HEK293 (cell line): Measurements from ENCODE around the gene FREM3.

Experiments used
- CTCF ChIA-PET: fragments of 350-600 bp; formaldehyde crosslinking; extraction: SDS; loops from one replicate; lab custom pipeline; 2021; ENCODE audit warnings: antibody characterized with exemption; lab: Yijun Ruan, JAX
- POLR2A ChIA-PET: fragments of 300-600 bp; formaldehyde crosslinking; extraction: SDS; loops from one replicate; lab custom pipeline; 2020; ENCODE audit warnings: antibody characterized with exemption, inconsistent platforms; lab: Yijun Ruan, JAX
- H3K27ac ChIP-seq: fragments of 200-500 bp; sonication (Bioruptor generic); 2 replicates; pipeline ENCODE4 v1.5.1; 2014; ENCODE audit warnings: low read depth, low read length, control low read depth, inconsistent platforms; ENCODE audit errors: extremely low read depth
- H3K36me3 ChIP-seq, 2 experiments: fragments of 200-500 bp in 1 of 2; sonication (Bioruptor generic) in 1 of 2; 1 replicate in 1 of 2; 2 replicates in 1 of 2; pipeline ENCODE4 v1.5.1; 2014 to 2017; ENCODE audit warnings: inconsistent platforms in 2 of 2, low read length in 2 of 2; ENCODE audit not compliant: control insufficient read depth in 2 of 2, insufficient read depth in 1 of 2
- H3K4me1 ChIP-seq: fragments of 200-500 bp; sonication (Bioruptor generic); 2 replicates; pipeline ENCODE4 v1.5.1; 2014; ENCODE audit warnings: mild to moderate bottlenecking, low read length, inconsistent platforms; ENCODE audit not compliant: control insufficient read depth, insufficient read depth
- H3K4me3 ChIP-seq: 2 replicates; pipeline ENCODE4 v1.5.1; 2011; ENCODE audit warnings: low read depth, mild to moderate bottlenecking, control low read depth, low read length, moderate library complexity
- H3K9me3 ChIP-seq: fragments of 200-500 bp; sonication (Bioruptor generic); 2 replicates; pipeline ENCODE4 v1.5.1; 2014; ENCODE audit warnings: low read depth, low read length, inconsistent platforms; ENCODE audit not compliant: control insufficient read depth, insufficient read depth
- INSM2 ChIP-seq: fragments of 450-650 bp; formaldehyde crosslinking; IDR thresholded peaks from 2 replicates; pipeline ENCODE4 v1.5.1; 2016; ENCODE audit warnings: missing biosample characterization, missing genetic modification characterization
- OSR2 ChIP-seq: fragments of 450-650 bp; formaldehyde crosslinking; IDR thresholded peaks from 2 replicates; pipeline ENCODE4 v1.5.1; 2016; ENCODE audit warnings: missing biosample characterization, missing genetic modification characterization
- TSHZ1 ChIP-seq: fragments of 450-650 bp; formaldehyde crosslinking; IDR thresholded peaks from 2 replicates; pipeline ENCODE4 v1.5.1; 2016; ENCODE audit warnings: missing biosample characterization, missing genetic modification characterization, borderline replicate concordance
- ZBTB26 ChIP-seq: fragments of 450-650 bp; formaldehyde crosslinking; optimal IDR thresholded peaks from 2 replicates; pipeline ENCODE3; 2016; ENCODE audit warnings: missing biosample characterization, mild to moderate bottlenecking, missing genetic modification characterization
- ZBTB48 ChIP-seq: fragments of 450-650 bp; formaldehyde crosslinking; IDR thresholded peaks from 2 replicates; pipeline ENCODE4 v1.5.1; 2016; ENCODE audit warnings: missing biosample characterization, missing genetic modification characterization
- ZBTB6 ChIP-seq: fragments of 450-650 bp; formaldehyde crosslinking; IDR thresholded peaks from 2 replicates; pipeline ENCODE4 v1.5.1; 2017; ENCODE audit warnings: missing biosample characterization, missing genetic modification characterization
- ZBTB8A ChIP-seq: fragments of 450-650 bp; formaldehyde crosslinking; IDR thresholded peaks from 2 replicates; pipeline ENCODE4 v1.5.1; 2016; ENCODE audit warnings: missing biosample characterization, missing genetic modification characterization
- ZNF112 ChIP-seq: fragments of 450-650 bp; formaldehyde crosslinking; IDR thresholded peaks from 2 replicates; pipeline ENCODE4 v1.5.0; 2017; ENCODE audit warnings: missing biosample characterization, missing genetic modification characterization
- ZNF121 ChIP-seq: fragments of 450-650 bp; formaldehyde crosslinking; IDR thresholded peaks from 2 replicates; pipeline ENCODE4 v1.5.1; 2016; ENCODE audit warnings: missing biosample characterization, missing genetic modification characterization
- ZNF132 ChIP-seq: fragments of 450-650 bp; formaldehyde crosslinking; IDR thresholded peaks from 2 replicates; pipeline ENCODE4 v1.5.1; 2017; ENCODE audit warnings: missing biosample characterization, missing genetic modification characterization, borderline replicate concordance
- ZNF140 ChIP-seq: fragments of 450-650 bp; formaldehyde crosslinking; IDR thresholded peaks from 2 replicates; pipeline ENCODE4 v1.5.1; 2016; ENCODE audit warnings: missing biosample characterization, missing genetic modification characterization
- ZNF146 ChIP-seq: fragments of 450-650 bp; formaldehyde crosslinking; IDR thresholded peaks from 2 replicates; pipeline ENCODE4 v1.5.1; 2016; ENCODE audit warnings: missing biosample characterization, missing genetic modification characterization
- ZNF175 ChIP-seq: fragments of 450-650 bp; formaldehyde crosslinking; IDR thresholded peaks from 2 replicates; pipeline ENCODE4 v1.5.1; 2016; ENCODE audit warnings: missing biosample characterization, missing genetic modification characterization
- ZNF416 ChIP-seq: fragments of 450-650 bp; formaldehyde crosslinking; IDR thresholded peaks from 2 replicates; pipeline ENCODE4 v1.5.1; 2016; ENCODE audit warnings: missing biosample characterization, missing genetic modification characterization
- ZNF548 ChIP-seq: fragments of 450-650 bp; formaldehyde crosslinking; IDR thresholded peaks from 2 replicates; pipeline ENCODE4 v1.5.1; 2016; ENCODE audit warnings: missing biosample characterization, missing genetic modification characterization
- ZNF596 ChIP-seq: fragments of 450-650 bp; IDR thresholded peaks from 2 replicates; pipeline ENCODE4 v1.5.0; 2018; ENCODE audit warnings: missing biosample characterization, mild to moderate bottlenecking, missing genetic modification characterization, moderate library complexity
- ZNF621 ChIP-seq: fragments of 450-650 bp; formaldehyde crosslinking; IDR thresholded peaks from 2 replicates; pipeline ENCODE4 v1.5.1; 2017; ENCODE audit warnings: missing biosample characterization, missing genetic modification characterization
- ZNF677 ChIP-seq: fragments of 450-650 bp; IDR thresholded peaks from 2 replicates; pipeline ENCODE4 v1.5.0; 2018; ENCODE audit warnings: missing biosample characterization, mild to moderate bottlenecking, missing genetic modification characterization, moderate library complexity
- ZNF792 ChIP-seq: fragments of 450-650 bp; formaldehyde crosslinking; IDR thresholded peaks from 2 replicates; pipeline ENCODE4 v1.5.1; 2016; ENCODE audit warnings: missing biosample characterization, missing genetic modification characterization
- ZNF830 ChIP-seq: fragments of 450-650 bp; IDR thresholded peaks from 2 replicates; pipeline ENCODE4 v1.5.0; 2018; ENCODE audit warnings: missing biosample characterization, missing genetic modification characterization, low read depth, mild to moderate bottlenecking, moderate library complexity

FREM3 gene

DNA sequence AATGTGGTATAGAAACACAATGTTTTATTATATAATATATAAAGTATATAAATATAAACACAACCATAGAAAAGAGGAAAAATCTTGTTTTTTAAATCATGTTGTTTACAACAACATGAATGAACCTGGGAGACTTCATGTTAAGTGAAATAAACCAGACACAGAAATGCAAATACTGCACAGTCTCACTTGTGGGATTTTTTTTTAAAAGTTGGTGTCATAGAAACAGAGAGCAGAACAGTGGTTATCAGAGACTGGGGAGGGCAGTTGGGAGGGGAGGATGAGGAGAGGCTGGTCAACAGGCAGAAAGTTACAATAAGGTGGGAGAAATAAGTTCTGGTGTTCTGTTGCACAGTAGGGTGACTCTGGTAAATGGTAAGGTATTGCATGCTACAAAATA lies 57.1 kb downstream of the FREM3 start:
- Histone ChIP-seq H3K4me3 (no peak overlapping the region), H3K36me3 (no peaks in the 10 kb centered on the region), H3K9me3 (no peaks in the 10 kb centered on the region), H3K4me1 (no peaks in the 10 kb centered on the region), H3K27ac (no peak overlapping the region)
- POLR2A ChIA-PET: no interaction called here
- CTCF ChIA-PET: no interaction called here
- TF ChIP-seq ZNF416 (tag by site-specific recombination) (no peak), ZNF548 (tag by site-specific recombination) (no peak), ZNF112 (no peak), ZNF621 (tag by site-specific recombination) (no peak), ZNF140 (tag by site-specific recombination) (no peak), ZBTB26 (tag by site-specific recombination) (no peak), INSM2 (tag by site-specific recombination) (no peak), ZNF146 (tag by site-specific recombination) (no peak), ZNF175 (tag by site-specific recombination) (no peak), ZBTB8A (tag by site-specific recombination) (no peak), ZNF132 (tag by site-specific recombination) (no peak), TSHZ1 (tag by site-specific recombination) (no peak), ZNF596 (tag by site-specific recombination) (no peak), ZNF792 (tag by site-specific recombination) (no peak), ZNF830 (no peak), ZBTB48 (tag by site-specific recombination) (no peak), ZNF121 (tag by site-specific recombination) (no peak)
- TF ChIP-seq, all 188 proteins: peak for 0

DNA sequence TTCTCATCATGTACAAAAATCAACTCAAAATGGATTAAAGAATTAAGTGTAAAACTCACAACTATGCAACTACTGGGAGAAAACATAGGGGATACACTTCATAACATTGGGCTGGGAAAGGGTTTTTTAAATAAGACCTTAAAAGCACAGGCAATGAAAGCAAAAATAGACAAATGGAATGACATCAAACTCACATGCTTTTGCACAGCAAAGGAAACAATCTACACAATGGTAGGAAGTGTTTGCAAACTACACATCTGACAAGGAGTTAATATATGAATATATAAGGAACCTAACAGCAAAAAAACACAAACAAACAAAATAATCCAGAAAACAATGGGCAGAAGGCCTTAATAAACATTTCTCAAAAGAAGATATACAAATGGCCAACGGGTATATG lies 57.9 kb downstream of the FREM3 start:
- Histone ChIP-seq H3K36me3 (no peaks in the 10 kb centered on the region), H3K9me3 (no peaks in the 10 kb centered on the region), H3K4me1 (no peaks in the 10 kb centered on the region), H3K4me3 (no peak overlapping the region), H3K27ac (no peak overlapping the region)
- POLR2A ChIA-PET: no interaction called here
- TF ChIP-seq ZBTB6 (tag by site-specific recombination) (no peak), OSR2 (no peak), ZNF677 (tag by site-specific recombination) (no peak)
- CTCF ChIA-PET: no interaction called here
